GM18951 (cell line): Measurements from ENCODE around the gene JAG1.

Experiments used
- POLR2A ChIP-seq: IDR thresholded peaks from 4 replicates; pipeline ENCODE4 v1.6.1; 2011; ENCODE audit warnings: mild to moderate bottlenecking; ENCODE audit not compliant: insufficient read length, insufficient read depth; ENCODE audit errors: extremely low read depth
- in situ Hi-C: fragments of 300-500 bp; cut with MboI; formaldehyde crosslinking; loops from one replicate; pipeline ENCODE4 v1.12.0; 2022; ENCODE audit warnings: low sequenced_read_pairs, mixed read lengths, inconsistent platforms; ENCODE audit not compliant: unreplicated experiment

JAG1 gene

GRCh38 chr20:10673842-10674683 lies at the start of gene JAG1:
JAG1 (minus strand) TSS chr20:10673999; CDS start chr20:10673530, 469 bp downstream.
- peak; percentile 78 for TF ChIP-seq POLR2A
- in situ Hi-C loops = no loop called here

DNA sequence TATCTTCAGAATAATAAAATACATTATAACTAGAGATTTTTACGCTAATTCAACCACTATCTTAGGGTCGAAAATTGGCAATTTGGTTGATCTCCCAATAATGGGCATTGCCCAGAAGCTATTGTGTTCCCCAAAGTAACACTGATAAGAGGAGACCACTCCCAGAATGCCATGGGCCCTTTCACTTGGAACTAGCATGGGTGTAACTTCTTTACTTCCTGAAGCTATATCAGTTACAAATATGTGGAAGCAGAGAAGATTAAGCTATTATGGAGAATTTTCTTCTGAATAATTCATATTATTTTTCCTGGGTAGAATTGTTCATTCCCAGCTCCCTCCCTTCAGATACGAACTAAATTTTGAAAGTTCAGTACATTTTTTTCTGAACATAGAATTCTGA lies 48.2 kb upstream of the JAG1 start:
- TF ChIP-seq POLR2A = no peak
- in situ Hi-C loops = no loop called here

DNA sequence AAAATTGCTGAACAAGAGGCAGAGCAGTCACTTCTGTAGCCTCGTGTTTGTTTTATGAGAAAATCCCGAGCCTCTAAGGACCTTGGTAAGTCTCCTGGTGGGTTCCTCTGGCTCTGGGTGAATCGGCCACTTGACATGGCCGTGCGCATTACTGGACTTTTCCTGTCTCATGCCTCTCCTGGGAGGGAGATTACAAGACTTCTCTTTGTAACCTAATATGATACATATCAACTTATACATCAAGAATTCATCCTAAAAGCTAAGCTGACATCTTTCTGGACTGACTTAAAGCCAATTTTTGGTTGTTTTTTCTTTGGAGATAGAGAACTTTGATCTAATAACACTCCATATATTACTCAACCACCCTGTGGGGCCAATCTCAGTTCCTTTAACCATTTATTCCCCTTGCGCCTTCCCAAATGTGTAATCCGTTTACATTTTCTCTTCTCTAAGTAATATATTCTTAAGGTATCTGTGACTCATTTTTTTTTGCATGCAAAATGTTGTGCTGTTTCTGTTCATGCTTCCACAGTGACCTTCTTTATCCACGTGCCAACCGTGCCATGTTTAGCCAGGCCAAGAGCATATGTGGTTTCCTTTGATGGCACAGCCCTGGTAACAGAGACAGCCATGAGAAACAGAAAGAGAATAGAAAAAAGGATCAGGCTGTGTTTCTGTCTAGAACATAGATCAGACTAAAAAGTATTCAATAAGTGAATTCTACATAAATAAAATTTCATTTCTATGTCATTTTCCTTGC lies 47.5 kb upstream of the JAG1 start:
- in situ Hi-C loops = no loop called here
- TF ChIP-seq POLR2A = no peak

- TF ChIP-seq POLR2A = no peak
- in situ Hi-C loops = no loop called here
These were observed 46.8 kb upstream of the JAG1 start for GRCh38 chr20:10720565-10720964.

- in situ Hi-C loops = no loop called here
- TF ChIP-seq POLR2A = no peak
These were observed 46.1 kb upstream of the JAG1 start for GRCh38 chr20:10719740-10720385.

DNA sequence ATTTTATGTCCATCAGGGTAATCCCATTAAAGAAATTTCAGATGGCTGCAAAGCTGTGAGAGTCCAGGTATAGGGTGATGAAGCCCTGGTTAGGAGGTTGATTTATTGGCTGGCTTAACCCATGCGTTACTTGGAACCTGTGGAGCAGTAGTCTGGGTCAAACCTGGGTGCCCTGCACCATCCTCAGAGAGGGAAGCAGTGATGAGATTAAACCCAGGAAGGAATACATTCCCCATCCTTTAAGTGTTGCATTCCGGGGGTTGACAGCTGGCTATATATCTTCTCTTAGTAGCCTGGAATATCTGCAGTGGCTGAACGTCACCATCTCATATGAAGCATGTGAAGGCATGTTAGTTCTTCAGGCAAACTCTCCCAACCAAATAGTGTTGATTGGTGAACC lies 44.9 kb upstream of the JAG1 start:
- in situ Hi-C loops = no loop called here
- TF ChIP-seq POLR2A = no peak

- in situ Hi-C loops = no loop called here
- TF ChIP-seq POLR2A = no peak
These were observed 43.1 kb upstream of the JAG1 start for GRCh38 chr20:10716855-10717254.

GRCh38 chr20:10715035-10715434 lies 41.2 kb upstream of the JAG1 start:
- TF ChIP-seq POLR2A = no peak
- in situ Hi-C loops = no loop called here

DNA sequence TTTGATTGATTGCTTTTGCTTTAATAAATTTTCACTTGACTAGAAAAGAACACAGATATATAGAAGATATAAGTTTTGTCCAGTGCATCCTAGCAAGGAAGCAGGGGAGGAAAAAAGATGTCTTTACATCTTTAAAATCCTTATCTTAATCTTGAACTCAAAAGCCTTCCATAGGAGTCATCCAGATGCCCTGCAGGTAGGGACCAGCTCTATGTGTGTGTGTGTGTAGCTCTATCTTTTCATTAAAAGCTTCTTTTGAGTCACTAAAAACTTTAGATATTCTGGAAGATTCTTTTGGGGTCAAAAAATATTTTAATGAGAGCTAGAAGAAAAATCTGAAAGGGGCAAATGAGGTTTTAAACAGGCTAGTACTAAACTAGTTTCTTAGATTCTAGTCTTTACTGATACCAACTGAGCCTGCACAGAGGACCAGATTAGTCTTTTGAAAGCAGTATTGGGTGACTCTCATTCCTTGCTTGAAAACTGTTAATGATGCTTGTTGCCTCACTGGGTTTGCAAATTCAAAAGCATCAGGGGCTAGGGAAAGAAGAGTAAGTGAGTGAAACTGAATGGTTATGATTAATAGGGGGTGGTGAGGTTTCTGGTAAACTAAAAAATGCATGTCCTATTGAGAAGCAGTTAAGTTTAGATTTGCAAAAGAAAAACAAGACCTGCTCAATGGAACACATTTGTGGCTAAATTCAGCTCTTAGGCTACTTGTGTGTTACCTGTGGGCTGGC lies 40.6 kb upstream of the JAG1 start:
- TF ChIP-seq POLR2A = no peak
- in situ Hi-C loops = no loop called here

DNA sequence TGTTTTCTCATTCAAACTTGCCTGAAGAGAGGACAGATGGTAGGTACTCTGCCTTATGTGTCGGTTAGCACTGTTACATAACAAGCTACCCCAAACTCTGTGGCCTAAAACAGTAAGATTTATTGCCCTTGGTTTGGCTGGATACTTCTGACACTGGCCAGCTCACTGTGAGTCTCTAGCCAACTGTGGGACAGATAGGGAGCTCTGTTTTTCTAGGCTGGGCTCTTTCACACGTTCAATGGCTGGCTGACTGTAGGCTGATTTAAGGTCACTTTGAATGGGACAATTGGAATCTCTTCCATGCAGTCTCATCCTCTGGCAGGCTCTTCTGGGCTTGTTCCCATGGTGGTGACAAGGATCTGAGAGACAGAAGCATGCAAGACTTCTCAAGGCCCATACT lies 39.4 kb upstream of the JAG1 start:
- in situ Hi-C loops = no loop called here
- TF ChIP-seq POLR2A = no peak

DNA sequence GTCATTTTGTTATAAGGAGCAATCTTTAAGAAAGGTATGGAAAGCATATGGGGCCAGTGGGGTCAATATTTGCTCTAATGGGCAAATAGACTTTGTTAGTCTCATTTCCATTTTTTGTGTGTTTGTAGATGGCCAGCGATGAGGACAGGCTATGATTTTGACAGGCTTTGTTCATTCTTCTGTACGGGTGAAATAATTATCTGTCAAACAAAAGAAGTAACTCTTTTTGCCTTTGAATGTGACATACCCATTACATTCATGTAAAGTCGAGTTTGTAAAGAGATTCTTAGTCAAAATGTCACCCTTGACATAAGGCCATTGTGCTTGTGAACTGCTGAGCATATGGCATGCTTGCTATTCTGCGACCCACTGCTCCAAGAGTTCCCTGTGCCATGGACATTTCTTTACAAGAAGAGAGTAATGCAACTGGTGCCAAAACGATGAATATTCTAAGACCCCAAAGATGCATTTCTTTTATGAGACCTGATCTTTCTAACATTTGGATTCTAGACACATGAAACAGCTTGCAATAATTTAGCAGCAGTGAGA lies 38.2 kb upstream of the JAG1 start:
- no peak for TF ChIP-seq POLR2A
- in situ Hi-C loops = no loop called here

DNA sequence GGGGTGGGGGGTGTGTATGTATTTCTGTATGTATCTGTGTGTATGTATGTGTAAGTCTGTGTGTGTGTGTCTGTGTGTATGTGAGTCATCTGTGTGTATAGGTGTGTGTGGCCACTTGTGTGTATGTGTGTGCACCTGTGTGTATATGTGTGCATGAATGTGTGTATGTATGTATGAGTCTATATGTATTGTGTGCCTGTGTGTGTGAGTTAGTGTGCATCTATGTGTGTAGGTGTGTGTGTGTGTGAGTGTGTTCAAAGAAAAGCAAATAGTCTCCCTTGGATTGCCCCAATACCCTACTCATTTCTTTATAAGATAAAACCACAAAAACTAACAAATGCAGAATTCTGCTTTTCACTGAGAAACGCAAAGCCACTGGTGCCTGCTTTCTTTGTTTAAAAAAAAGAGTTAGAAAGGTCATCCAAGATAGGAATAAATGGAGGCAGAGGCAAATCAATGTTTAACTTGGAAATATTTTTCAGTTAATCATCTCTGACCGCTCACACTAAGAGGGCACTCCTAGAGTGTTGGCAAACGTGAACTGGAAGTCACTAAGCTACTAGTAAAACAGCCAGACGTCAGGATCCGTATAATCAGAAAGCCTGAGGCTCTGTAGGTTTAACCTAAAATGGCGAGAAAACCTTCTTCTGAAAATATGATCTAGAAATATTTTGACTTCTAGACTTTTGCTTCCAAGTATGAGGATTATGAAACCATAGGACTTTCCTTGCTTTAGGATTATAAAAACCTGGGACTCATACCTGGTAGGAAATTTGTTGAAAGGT lies 37.4 kb upstream of the JAG1 start:
- in situ Hi-C loops = no loop called here
- TF ChIP-seq POLR2A = no peak

- TF ChIP-seq POLR2A = no peak
- in situ Hi-C loops = no loop called here
These were observed 36.1 kb upstream of the JAG1 start for GRCh38 chr20:10709916-10710315.
